Testis (tissue), 5 donors: ENCODE measurements around the gene HSPA4. TPM values are rescaled to one million over a fixed set of nuclear protein-coding genes. Genes with fewer than 3 reads are reported as not detected.
"Not testable (repeated sequence)": the region's sequence is repeated elsewhere in the genome, so short reads cannot be mapped to it uniquely, and the experiment has no call there.

Experiments
- DNase-seq: peaks from one replicate; pipeline ENCODE4 v3.0.0-alpha.2; 2019
- H3K27ac ChIP-seq, 2 donors: fragments of 200-600 bp; sonication (generic); one replicate each; pipeline ENCODE4 v1.5.1; 2019
- H3K27me3 ChIP-seq: fragments of 200-600 bp; sonication (generic); one replicate; pipeline ENCODE4 v1.5.1; 2019
- H3K36me3 ChIP-seq: fragments of 200-600 bp; sonication (generic); one replicate; pipeline ENCODE4 v1.5.1; 2017; ENCODE audit warnings: low read depth; ENCODE audit errors: missing control alignments
- H3K4me1 ChIP-seq: fragments of 200-600 bp; sonication (generic); one replicate; pipeline ENCODE4 v1.5.1; 2019
- H3K4me3 ChIP-seq, 2 donors: fragments of 200-600 bp; sonication (generic); one replicate each; pipeline ENCODE4 v1.5.1; 2017 to 2019
- H3K9me3 ChIP-seq: fragments of 200-600 bp; sonication (generic); one replicate; pipeline ENCODE4 v1.5.1; 2017
- POLR2A ChIP-seq: fragments of 450-650 bp; IDR thresholded peaks from one replicate; pipeline ENCODE4 v1.6.1; 2017; ENCODE audit warnings: antibody characterized with exemption, mild to moderate bottlenecking, moderate library complexity
- WGBS, 2 donors: methylation state at CpG; one replicate each; pipeline ENCODE4 v1.1.5; 2018; 5-methylcytosine and 5-hydroxymethylcytosine counted together
- intact Hi-C: fragments of 100-400 bp; cut with DNase I; formaldehyde crosslinking; loops from one replicate; pipeline ENCODE4 v1.15.1; 2023; ENCODE audit warnings: low total_unique reads
- long read RNA-seq, 2 donors: transcript quantifications; one replicate each; lab custom pipeline, GENCODE V29; 2026
- polyA plus RNA-seq: library from polyadenylated mRNA; stranded (reverse); fragments of 350-450 nt; fragmentation: Illumina TruSeq; extraction: RNeasy Lipid Tissue Mini Kit (QIAGEN cat#74804); gene quantifications from one replicate; pipeline ENCODE4 v1.2.3, GENCODE V29; 2014; ENCODE audit warnings: low read depth, low replicate concordance; ENCODE audit not compliant: insufficient read depth
- total RNA-seq, 2 donors: library from RNA; depleted of rRNA; stranded (reverse); fragments of >200 nt; gene quantifications; one replicate each; pipeline ENCODE4 v1.2.3, GENCODE V29; 2016
- TF ChIP-seq, protein P1 (sequence below), 3 experiments: fragments of 450-650 bp in 2 of 3; fragments of 200-600 bp in 1 of 3; sonication (generic) in 1 of 3; IDR thresholded peaks; one replicate each; pipeline ENCODE4 v1.5.1; 2016 to 2019; ENCODE audit warnings: antibody characterized with exemption in 3 of 3, mild to moderate bottlenecking in 2 of 3, moderate library complexity in 1 of 3

HSPA4 gene
- total RNA-seq, result 100 to 1,000 TPM; 107 to 108 TPM
- polyA plus RNA-seq, result 143 TPM
- long read RNA-seq, donor 1, full-length matches to known transcripts, result 14 of 28 reads
- long read RNA-seq, donor 1, partial matches to known transcripts, result 14 of 28 reads
- long read RNA-seq, donor 1, other reads (novel, unspliced or antisense), result 0 of 28 reads
- long read RNA-seq, donor 2, full-length matches to known transcripts, result 16 of 121 reads
- long read RNA-seq, donor 2, partial matches to known transcripts, result 105 of 121 reads
- long read RNA-seq, donor 2, other reads (novel, unspliced or antisense), result 0 of 121 reads

DNA sequence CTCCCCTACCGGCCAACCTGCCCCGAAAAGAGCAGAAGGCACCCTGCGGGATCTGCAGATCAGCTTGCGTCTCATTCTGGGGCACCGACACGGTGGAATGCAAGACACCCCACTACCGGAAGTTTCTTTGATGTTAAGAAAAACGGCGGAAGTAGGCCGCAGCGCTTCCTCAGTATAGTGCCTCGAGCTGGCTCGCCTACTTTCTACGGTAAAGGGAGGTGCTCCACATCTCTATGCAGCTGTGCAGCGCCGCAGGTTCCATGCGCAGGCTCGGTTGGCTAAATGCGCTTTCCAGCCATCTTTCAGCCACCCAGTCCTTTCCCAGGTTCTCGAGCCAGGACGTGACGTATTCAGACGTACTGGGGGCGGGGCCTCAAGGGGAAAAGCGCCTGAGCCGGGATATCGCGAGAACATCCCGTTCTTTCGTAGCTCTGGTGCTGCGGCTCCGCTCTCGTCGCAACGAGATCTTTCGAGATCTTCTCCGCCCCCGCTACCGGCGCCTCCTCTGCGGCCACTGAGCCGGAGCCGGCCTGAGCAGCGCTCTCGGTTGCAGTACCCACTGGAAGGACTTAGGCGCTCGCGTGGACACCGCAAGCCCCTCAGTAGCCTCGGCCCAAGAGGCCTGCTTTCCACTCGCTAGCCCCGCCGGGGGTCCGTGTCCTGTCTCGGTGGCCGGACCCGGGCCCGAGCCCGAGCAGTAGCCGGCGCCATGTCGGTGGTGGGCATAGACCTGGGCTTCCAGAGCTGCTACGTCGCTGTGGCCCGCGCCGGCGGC, at the start of gene HSPA4:
TSS of gene HSPA4 (plus strand) at position 472 of the 775 bp plus-strand sequence. CDS start at position 710, 238 bp downstream.
- H3K27ac ChIP-seq, result peak within 1 kb of the TSS; percentile 98 to 100
- no peaks in the 10 kb centered on the region for H3K9me3 ChIP-seq
- peak; percentile 99 for DNase-seq
- TF ChIP-seq POLR2A, result peak; percentile 97
- TF ChIP-seq, protein P1, sequence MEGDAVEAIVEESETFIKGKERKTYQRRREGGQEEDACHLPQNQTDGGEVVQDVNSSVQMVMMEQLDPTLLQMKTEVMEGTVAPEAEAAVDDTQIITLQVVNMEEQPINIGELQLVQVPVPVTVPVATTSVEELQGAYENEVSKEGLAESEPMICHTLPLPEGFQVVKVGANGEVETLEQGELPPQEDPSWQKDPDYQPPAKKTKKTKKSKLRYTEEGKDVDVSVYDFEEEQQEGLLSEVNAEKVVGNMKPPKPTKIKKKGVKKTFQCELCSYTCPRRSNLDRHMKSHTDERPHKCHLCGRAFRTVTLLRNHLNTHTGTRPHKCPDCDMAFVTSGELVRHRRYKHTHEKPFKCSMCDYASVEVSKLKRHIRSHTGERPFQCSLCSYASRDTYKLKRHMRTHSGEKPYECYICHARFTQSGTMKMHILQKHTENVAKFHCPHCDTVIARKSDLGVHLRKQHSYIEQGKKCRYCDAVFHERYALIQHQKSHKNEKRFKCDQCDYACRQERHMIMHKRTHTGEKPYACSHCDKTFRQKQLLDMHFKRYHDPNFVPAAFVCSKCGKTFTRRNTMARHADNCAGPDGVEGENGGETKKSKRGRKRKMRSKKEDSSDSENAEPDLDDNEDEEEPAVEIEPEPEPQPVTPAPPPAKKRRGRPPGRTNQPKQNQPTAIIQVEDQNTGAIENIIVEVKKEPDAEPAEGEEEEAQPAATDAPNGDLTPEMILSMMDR (IDR thresholded peaks at IDR 0.05), result no peak
- H3K4me3 ChIP-seq, result peak within 1 kb of the TSS; percentile 84 to 96
- H3K27me3 ChIP-seq, result no peaks in the 10 kb centered on the region
- H3K4me1 ChIP-seq, result peaks cover 39% of the 10 kb centered on the region
- intact Hi-C loops, result no loop called here
- WGBS, 2 donors, result 0 to 1% methylated on average over 12 to 62 of the region's 68 CpGs
- no peaks in the 10 kb centered on the region for H3K36me3 ChIP-seq

DNA sequence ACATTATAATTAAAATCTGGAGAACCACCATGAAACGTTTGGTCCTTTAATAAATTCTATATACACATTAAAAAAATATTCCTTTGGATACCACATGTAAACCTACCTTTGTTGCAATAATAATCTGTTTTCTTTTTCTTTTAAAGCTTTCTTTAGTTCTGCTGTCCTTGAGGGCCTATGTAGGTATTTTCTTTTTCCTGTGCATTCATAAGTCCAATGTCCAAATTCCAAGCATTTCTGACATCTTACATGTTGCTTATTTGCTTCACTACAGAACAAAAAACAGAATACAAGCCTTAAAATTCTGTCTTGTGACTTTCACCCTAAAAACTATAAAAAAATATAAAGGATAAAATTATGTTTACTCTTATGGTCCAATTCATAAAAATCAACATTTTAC, 45.2 kb upstream of the HSPA4 start:
- DNase-seq, result no peak
- Histone ChIP-seq H3K36me3 (no peaks in the 10 kb centered on the region), H3K27me3 (no peaks in the 10 kb centered on the region), H3K27ac (no peak overlapping the region), H3K4me3 (no peak overlapping the region), H3K9me3 (no peaks in the 10 kb centered on the region), H3K4me1 (no peaks in the 10 kb centered on the region)
- intact Hi-C loops, result no loop called here
- 73 to 77% methylated on average over 1 of the region's 1 CpG for WGBS, 2 donors
- TF ChIP-seq, protein P1 (IDR thresholded peaks at IDR 0.05), result no peak
- TF ChIP-seq POLR2A, result no peak

DNA sequence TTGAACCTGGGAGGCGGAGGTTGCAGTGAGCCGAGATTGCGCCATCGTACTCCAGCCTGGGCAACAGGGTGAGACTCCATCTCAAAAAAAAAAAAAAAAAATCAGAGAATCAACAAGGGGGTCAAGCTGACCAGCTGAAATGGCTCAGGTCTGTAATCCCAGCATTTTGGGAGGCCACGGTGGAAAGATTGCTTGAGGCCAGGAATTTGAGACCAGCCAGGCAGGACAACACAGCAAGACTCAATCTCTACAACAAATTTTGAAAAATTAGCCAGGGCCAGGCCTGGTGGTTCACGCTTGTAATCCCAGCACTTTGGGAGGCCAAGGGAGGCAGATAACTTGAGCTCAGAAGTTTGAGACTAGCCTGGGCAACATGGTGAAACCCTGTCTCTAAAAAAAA, 43.4 kb upstream of the HSPA4 start:
- WGBS, 2 donors, result 78 to 79% methylated on average over 6 of the region's 6 CpGs

DNA sequence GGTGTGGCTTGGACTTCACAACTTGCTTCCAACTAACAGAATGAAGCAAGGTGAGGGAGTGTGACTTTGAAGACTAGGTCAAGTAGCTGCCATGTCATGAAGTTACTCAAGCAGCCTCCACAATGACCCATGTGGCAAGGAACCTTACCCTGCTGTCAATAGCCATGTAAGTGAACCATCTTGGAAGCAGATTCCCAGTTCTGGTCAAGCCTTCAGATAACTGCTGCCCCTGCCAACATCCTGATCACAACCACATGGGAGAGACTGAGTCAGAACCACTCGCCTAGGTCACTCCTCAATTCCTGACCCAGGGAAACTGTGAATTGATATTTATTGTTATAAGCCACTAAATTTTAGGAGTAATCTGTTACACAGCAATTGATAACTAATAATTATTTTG, 36.3 kb upstream of the HSPA4 start:
- WGBS, 2 donors, result 92 to 96% methylated on average over 1 of the region's 1 CpG
- intact Hi-C loops, result no loop called here
- Histone ChIP-seq H3K9me3 (no peaks in the 10 kb centered on the region), H3K36me3 (no peaks in the 10 kb centered on the region), H3K4me1 (no peaks in the 10 kb centered on the region), H3K27me3 (no peaks in the 10 kb centered on the region), H3K4me3 (no peak overlapping the region), H3K27ac (no peak overlapping the region)
- TF ChIP-seq POLR2A, result no peak
- TF ChIP-seq, protein P1 (IDR thresholded peaks at IDR 0.05), result no peak
- DNase-seq, result no peak

More for the DNA sequence above, 43.4 kb upstream of the HSPA4 start:
- intact Hi-C loops, DNase-seq, H3K27ac ChIP-seq, H3K36me3 ChIP-seq, H3K4me1 ChIP-seq, H3K4me3 ChIP-seq, H3K27me3 ChIP-seq, H3K9me3 ChIP-seq: not testable (repeated sequence)

DNA sequence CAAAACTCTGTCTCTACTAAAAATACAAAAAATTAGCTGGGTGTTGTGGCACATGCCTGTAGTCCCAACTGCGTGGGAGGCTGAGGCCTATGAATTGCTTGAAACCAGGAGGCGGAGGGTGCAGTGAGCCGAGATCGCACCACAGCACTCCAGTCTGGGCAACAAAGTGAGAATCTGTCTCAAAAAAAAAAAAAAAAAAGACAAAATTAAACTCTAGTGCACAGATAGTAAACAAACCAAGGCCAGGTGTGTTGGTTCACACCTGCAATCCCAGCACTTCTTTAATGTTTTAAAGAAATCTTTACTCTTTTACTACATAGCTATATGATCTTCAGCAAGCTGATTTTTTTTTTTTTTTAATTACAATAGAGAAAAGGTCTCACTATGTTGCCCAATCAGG, 33.8 kb upstream of the HSPA4 start:
- Histone ChIP-seq H3K9me3 (no peaks in the 10 kb centered on the region), H3K4me3 (no peak overlapping the region), H3K4me1 (no peaks in the 10 kb centered on the region), H3K27ac (no peak overlapping the region), H3K36me3 (no peaks in the 10 kb centered on the region), H3K27me3 (no peaks in the 10 kb centered on the region)
- no peak for DNase-seq
- intact Hi-C loops, result no loop called here
- TF ChIP-seq, protein P1 (IDR thresholded peaks at IDR 0.05), result no peak
- no peak for TF ChIP-seq POLR2A
- WGBS, 2 donors, result 91 to 94% methylated on average over 4 of the region's 4 CpGs

DNA sequence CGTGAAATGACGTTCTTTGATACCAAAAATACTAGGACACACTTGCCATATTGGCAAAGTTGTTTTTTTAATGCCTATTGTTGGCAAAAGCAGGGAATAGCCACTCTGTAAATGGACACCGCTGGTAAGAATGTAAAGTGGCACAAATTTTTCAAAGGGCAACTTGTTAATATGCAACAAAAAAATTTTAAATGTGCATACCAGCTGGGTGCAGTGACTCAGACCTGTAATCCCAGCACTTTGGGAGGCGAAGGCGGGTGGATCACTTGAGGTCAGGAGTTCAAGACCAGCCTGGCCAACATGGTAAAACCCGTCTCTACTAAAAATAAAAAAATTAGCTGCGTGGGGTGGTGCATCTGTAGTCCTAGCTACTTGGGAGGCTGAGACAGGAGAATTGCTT, 32.3 kb upstream of the HSPA4 start:
- H3K27ac ChIP-seq, H3K27me3 ChIP-seq, H3K36me3 ChIP-seq, intact Hi-C loops, H3K9me3 ChIP-seq, H3K4me3 ChIP-seq, H3K4me1 ChIP-seq, DNase-seq: not testable (repeated sequence)
- WGBS, 2 donors, result 93 to 96% methylated on average over 7 of the region's 7 CpGs
